ENCODE measurements around the gene EIF4E1B. TPM values are rescaled to one million over a fixed set of nuclear protein-coding genes. Genes with fewer than 3 reads are reported as not detected.

EIF4E1B gene
- total RNA-seq, 1 donor from 2014 or later = not detected

DNA sequence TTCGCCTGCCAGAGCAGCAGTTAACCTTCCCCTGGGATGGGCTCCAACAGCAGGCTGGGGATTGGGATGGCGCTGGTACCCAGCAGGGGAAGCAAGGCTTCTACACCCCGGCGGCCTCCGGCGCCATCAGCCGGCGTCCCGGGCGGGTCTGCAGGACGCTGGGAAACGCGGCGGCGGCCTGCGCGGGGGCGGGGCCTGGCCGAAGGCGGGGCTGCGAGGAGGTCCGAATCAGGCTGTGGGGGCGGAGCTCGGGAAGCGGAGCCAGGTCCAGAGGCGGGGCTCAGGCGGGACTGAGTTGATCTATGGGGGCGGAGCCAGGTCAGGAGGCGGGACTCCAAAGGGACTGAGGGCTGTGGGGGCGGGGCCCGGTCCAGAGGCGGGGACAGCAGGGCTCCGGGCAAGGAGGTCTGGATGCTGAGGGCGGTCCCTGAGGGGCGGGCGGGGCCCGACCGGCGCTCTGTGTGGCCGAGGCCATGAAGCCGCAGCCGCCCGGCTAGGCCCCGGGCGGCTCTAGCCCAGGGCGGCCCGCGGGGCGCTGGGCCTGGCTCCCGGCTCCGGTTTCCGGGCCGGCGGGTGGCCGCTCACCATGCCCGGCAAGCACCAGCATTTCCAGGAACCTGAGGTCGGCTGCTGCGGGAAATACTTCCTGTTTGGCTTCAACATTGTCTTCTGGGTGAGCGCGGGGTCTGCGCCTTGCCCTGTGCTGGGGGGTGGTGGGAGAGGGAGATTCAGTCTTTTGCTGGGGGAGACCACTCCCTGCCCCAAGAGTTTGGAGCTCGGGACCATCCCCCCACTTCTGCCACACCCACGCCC lies 16.8 kb downstream of the EIF4E1B start, which contains the start of gene TSPAN17:
TSPAN17 (plus strand) TSS at position 455 of the 813 bp plus-strand sequence; CDS start at position 587, 132 bp downstream.
- intact Hi-C loops (cut with micrococcal nuclease) = loop anchor here (1.0 to 5.0 kb wide), 4 partner anchors 16 to 360 kb away; partner anchors contain the start of genes EIF4E1B, GPRIN1, RNF44 and SNCB
- Mint-ChIP-seq H3K36me3 (ENCODE audit: low read depth) (peaks cover 10% of the 10 kb centered on the region), H3K4me3 (ENCODE audit: low read depth) (peak within 1 kb of the TSS; percentile 82), H3K27ac (peak within 1 kb of the TSS; percentile 86), H3K9me3 (no peaks in the 10 kb centered on the region), H3K4me1 (ENCODE audit: low read depth) (peaks cover 35% of the 10 kb centered on the region), H3K27me3 (ENCODE audit: low read depth) (no peaks in the 10 kb centered on the region)
- peak; percentile 99 for DNase-seq (ENCODE audit: low spot score)

DNA sequence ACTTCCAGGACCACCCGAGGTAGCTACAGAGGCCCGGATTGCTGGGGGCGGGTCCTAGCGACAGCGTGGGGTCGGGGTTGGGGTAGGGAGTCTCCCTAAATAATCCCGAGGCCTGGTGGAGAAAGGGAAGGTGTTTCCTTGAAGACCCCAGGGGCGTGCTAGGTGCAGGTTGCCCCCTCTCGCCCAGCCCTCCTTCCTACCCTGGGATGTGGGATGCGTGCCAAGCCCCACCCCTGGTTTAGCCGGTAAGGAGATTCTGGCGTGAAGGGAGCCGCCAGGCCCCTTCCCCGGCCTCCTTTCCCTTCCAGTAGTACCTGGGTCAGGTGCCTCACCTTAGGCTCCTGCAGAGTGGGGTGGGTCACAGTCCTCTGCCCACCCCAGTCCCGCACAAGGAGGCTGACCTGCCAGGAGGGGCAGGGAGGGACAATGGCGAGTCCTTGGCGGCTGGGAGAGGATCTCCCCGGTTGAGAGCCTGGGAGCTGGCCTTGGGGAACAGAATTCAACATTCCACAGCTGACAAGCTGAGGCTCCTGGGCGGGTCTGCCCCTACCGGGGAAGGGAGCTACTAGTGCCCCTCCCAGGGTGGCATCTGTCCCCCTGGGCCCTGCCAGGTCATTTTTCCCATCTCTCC lies 17.5 kb downstream of the EIF4E1B start:
- intact Hi-C loops (cut with micrococcal nuclease) = loop anchor here (1.0 to 5.0 kb wide), 4 partner anchors 17 to 359 kb away; partner anchors contain the start of genes EIF4E1B, GPRIN1, RNF44 and SNCB
- peaks cover 39% of the 10 kb centered on the region for H3K4me1 Mint-ChIP-seq (ENCODE audit: low read depth)

DNA sequence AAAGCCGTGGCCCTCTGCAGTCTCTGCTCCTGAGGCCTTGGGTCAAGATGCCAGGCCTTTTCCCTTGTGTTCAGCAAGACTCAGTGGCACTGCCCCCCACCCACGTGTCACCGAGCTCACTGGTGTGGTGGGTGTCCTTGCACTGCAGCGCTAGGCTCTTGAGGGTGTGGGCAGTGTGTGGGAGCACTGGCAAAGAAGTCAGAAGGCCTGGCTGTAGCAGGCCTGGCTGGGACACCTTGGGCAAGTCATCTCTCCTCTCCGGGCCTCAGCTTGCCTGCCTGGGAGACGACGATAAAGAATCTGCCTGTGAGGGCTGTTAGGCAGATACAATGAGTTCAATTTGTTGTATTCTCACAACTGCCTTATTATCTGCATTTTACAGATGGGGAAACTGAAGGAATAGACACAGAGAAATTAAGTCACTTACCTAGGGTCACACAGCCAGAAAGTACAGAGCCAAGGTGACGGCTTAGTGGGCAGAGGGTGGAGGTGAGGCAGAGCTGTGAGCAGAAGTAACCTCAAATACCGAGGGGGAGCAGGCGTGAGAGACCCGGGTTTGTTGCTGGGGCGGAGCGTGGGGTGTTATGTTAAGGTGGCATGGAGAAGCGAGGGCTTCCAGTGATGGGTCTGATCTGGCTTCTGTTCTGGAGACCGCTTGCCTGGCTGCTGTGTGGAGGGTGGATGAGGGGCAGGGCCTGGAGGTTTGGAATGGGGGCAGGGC lies 18.2 kb downstream of the EIF4E1B start:
- H3K4me1 Mint-ChIP-seq (ENCODE audit: low read depth) = peaks cover 45% of the 10 kb centered on the region
- intact Hi-C loops (cut with micrococcal nuclease) = loop anchor here (5.0 kb wide), 2 partner anchors 36 to 359 kb away; partner anchors contain the start of genes GPRIN1 and UIMC1
- no peaks in the 10 kb centered on the region for H3K27me3 Mint-ChIP-seq (ENCODE audit: low read depth)
- peaks cover 16% of the 10 kb centered on the region for H3K36me3 Mint-ChIP-seq (ENCODE audit: low read depth)
- no peak for DNase-seq (ENCODE audit: low spot score)
- H3K4me3 Mint-ChIP-seq (ENCODE audit: low read depth) = peak overlapping the region; percentile 82
- H3K27ac Mint-ChIP-seq = peak overlapping the region; percentile 13
- H3K9me3 Mint-ChIP-seq = no peaks in the 10 kb centered on the region

More for the DNA sequence above, 17.5 kb downstream of the EIF4E1B start:
- H3K4me3 Mint-ChIP-seq (ENCODE audit: low read depth) = peak overlapping the region; percentile 82
- H3K36me3 Mint-ChIP-seq (ENCODE audit: low read depth) = peaks cover 10% of the 10 kb centered on the region
- H3K27ac Mint-ChIP-seq = peak overlapping the region; percentile 69
- DNase-seq (ENCODE audit: low spot score) = no peak
- H3K27me3 Mint-ChIP-seq (ENCODE audit: low read depth) = no peaks in the 10 kb centered on the region
- H3K9me3 Mint-ChIP-seq = no peaks in the 10 kb centered on the region

DNA sequence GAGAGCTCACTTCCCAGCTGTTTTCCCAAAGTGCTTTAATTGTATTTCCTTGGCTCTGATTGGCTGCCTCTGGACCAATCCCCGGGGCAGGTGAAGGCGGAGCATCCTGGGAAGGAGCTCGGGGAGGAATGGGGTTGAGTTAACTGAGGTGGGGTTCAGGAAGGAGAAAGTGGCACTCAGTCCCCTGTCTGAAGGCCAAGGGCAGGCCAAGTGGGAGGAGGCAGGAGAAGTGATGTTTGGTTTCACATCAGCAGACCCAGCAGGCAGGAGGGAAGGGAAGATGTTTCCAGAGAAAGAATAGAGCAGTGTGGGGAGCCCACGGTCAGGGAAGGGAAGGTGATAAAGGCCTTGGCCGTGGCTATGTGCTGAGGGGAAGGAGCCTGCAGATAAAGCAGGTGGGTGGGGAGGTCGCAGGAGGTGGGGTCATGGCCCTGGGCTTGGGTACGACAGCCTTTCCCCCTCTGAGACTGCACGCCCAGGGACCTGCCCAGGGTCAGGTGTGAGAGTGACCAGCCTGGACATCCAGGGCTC lies 19.9 kb downstream of the EIF4E1B start:
- DNase-seq (ENCODE audit: low spot score) = no peak
- H3K4me1 Mint-ChIP-seq (ENCODE audit: low read depth) = peaks cover 48% of the 10 kb centered on the region
- no peaks in the 10 kb centered on the region for H3K27me3 Mint-ChIP-seq (ENCODE audit: low read depth)
- H3K27ac Mint-ChIP-seq = no peak overlapping the region
- H3K9me3 Mint-ChIP-seq = no peaks in the 10 kb centered on the region
- intact Hi-C loops (cut with micrococcal nuclease) = no loop called here
- H3K4me3 Mint-ChIP-seq (ENCODE audit: low read depth) = no peak overlapping the region
- H3K36me3 Mint-ChIP-seq (ENCODE audit: low read depth) = peaks cover 24% of the 10 kb centered on the region

DNA sequence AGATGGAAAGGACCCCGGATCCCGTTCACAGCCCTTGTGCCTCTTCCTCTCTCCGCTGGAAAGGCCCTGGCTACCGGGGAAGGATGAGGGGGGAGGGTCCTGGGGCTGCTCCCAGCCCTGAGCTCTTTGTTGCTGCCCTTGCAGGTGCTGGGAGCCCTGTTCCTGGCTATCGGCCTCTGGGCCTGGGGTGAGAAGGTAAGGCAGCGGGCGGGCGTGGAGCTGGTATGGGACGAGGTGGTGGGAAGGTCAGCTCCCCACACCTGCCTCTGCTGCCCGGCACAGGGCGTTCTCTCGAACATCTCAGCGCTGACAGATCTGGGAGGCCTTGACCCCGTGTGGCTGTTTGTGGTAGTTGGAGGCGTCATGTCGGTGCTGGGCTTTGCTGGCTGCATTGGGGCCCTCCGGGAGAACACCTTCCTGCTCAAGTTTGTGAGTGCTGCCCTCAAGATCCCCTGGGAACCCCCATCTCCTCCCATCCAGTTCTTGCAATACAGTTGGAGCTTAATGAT lies 21.1 kb downstream of the EIF4E1B start:
- H3K27me3 Mint-ChIP-seq (ENCODE audit: low read depth) = no peaks in the 10 kb centered on the region
- peaks cover 29% of the 10 kb centered on the region for H3K36me3 Mint-ChIP-seq (ENCODE audit: low read depth)
- H3K27ac Mint-ChIP-seq = no peak overlapping the region
- no peaks in the 10 kb centered on the region for H3K9me3 Mint-ChIP-seq
- H3K4me1 Mint-ChIP-seq (ENCODE audit: low read depth) = peaks cover 41% of the 10 kb centered on the region
- intact Hi-C loops (cut with micrococcal nuclease) = no loop called here
- H3K4me3 Mint-ChIP-seq (ENCODE audit: low read depth) = no peak overlapping the region
- no peak for DNase-seq (ENCODE audit: low spot score)

DNA sequence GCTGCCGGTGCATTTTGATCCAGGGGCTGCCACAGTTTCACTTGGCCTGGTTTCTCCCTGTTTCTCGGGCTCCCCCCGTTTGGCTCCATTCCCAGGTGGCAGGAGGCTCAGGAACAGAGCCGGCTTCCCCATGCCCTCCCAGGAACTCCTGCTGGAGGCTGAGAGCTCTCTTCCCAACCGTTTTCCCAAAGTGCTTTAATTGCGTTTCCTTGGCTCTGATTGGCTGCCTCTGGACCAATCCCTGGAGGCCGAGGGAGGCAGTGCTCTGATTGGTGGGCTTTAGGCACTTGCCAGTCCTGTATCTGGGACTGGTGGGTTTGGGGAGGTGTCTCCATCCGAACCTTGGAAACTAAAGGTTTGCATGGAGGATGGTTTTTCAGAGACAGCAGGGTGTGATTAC lies 21.7 kb downstream of the EIF4E1B start:
- Mint-ChIP-seq H3K4me3 (ENCODE audit: low read depth) (no peak overlapping the region), H3K36me3 (ENCODE audit: low read depth) (peaks cover 29% of the 10 kb centered on the region), H3K27ac (no peak overlapping the region), H3K9me3 (no peaks in the 10 kb centered on the region), H3K27me3 (ENCODE audit: low read depth) (no peaks in the 10 kb centered on the region), H3K4me1 (ENCODE audit: low read depth) (peaks cover 37% of the 10 kb centered on the region)
- DNase-seq (ENCODE audit: low spot score) = no peak
- intact Hi-C loops (cut with micrococcal nuclease) = no loop called here

DNA sequence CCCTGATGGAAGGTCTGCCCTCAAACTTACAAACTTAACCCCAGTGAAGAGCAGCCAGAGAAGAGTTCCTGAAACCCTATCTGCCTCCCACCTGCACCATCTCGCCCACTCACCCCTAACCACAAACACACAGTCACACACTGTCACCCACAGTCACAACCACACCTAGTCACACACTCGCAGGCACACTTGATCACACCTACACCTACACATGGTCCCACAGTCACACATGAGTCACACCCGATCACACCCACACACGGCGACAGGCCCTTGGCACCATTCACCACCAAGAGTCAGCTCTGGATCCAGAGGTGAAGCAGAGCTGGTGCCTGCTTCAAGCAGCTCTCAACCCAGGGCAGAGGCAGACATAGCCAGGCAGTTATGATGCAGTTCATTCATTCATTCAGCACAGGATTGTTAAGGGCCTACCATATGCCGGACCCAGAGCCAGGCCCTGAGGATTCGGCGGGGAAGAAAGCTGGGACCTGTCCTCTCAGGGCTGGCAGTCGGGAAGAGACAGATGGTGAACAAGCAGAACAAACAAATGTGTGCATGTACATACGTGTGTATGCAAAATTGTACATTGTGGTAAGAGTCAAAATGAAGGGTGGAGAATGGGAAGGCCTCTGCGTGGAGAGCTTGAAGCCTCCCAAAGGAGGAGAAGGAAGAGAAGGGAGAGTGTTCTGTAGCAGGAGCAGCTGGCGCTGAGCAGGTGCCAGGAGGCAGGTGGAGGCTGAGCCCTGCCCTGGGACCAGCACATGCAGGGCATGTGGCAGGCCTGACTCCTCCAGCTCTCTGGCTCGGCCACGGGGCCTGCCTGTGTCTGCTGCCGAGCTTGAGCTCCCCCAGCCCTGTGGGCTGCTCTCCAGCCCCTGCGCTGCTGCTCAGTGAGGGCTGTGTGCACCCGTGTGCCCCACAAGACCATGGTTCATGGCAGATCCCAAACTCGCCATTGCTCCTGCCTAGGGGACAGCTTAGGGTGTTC lies 23.2 kb downstream of the EIF4E1B start:
- H3K9me3 Mint-ChIP-seq = no peaks in the 10 kb centered on the region
- DNase-seq (ENCODE audit: low spot score) = no peak
- H3K36me3 Mint-ChIP-seq (ENCODE audit: low read depth) = peaks cover 31% of the 10 kb centered on the region
- H3K27me3 Mint-ChIP-seq (ENCODE audit: low read depth) = no peaks in the 10 kb centered on the region
- peak overlapping the region; percentile 63 for H3K27ac Mint-ChIP-seq
- H3K4me3 Mint-ChIP-seq (ENCODE audit: low read depth) = peak overlapping the region; percentile 0
- intact Hi-C loops (cut with micrococcal nuclease) = no loop called here
- peaks cover 40% of the 10 kb centered on the region for H3K4me1 Mint-ChIP-seq (ENCODE audit: low read depth)

DNA sequence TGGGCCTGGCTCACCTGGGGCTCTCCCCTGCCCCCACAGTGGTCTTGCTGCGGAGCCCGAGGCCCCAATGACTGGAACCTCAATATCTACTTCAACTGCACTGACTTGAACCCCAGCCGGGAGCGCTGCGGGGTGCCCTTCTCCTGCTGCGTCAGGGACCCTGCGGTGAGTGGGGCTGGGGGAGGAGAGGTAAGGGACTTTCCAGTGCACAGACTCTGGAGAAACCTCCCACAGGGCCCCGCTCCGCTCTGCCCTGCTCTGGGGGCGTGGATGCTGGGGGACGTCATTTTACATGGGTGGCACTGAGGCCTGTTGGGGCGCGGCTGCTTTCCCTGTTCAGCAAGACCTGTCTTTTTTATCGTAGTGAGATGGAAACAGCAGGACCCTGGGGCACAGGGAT lies 24.4 kb downstream of the EIF4E1B start:
- H3K4me1 Mint-ChIP-seq (ENCODE audit: low read depth) = peaks cover 38% of the 10 kb centered on the region
- no peak overlapping the region for H3K4me3 Mint-ChIP-seq (ENCODE audit: low read depth)

DNA sequence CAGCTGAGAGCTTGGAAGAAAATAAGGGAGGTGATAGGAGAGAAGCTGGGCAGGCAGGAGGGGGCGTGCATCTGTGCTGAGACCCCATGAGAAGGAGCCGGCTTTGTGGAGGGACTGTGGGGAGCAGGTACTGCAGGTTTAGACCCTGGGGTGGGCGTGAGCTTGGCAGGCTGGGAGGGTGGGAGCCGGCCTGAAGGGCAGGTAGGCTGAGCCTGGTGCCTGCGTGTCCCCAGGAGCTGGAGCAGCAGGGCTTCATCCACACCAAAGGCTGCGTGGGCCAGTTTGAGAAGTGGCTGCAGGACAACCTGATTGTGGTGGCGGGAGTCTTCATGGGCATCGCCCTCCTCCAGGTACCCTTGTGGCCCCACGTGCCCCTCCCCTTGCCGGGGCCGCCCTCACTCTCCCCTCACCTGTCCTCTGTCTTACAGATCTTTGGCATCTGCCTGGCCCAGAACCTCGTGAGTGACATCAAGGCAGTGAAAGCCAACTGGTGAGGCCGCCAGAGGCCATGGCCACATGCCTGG lies 26.1 kb downstream of the EIF4E1B start:
- no peak overlapping the region for H3K27ac Mint-ChIP-seq
- H3K9me3 Mint-ChIP-seq = no peaks in the 10 kb centered on the region
- peaks cover 34% of the 10 kb centered on the region for H3K4me1 Mint-ChIP-seq (ENCODE audit: low read depth)
- DNase-seq (ENCODE audit: low spot score) = no peak
- H3K27me3 Mint-ChIP-seq (ENCODE audit: low read depth) = no peaks in the 10 kb centered on the region
- H3K4me3 Mint-ChIP-seq (ENCODE audit: low read depth) = no peak overlapping the region
- peaks cover 24% of the 10 kb centered on the region for H3K36me3 Mint-ChIP-seq (ENCODE audit: low read depth)
- intact Hi-C loops (cut with micrococcal nuclease) = no loop called here

More for the DNA sequence above, 24.4 kb downstream of the EIF4E1B start:
- DNase-seq (ENCODE audit: low spot score) = no peak
- Mint-ChIP-seq H3K27me3 (ENCODE audit: low read depth) (no peaks in the 10 kb centered on the region), H3K27ac (no peak overlapping the region), H3K36me3 (ENCODE audit: low read depth) (peaks cover 29% of the 10 kb centered on the region), H3K9me3 (no peaks in the 10 kb centered on the region)
- intact Hi-C loops (cut with micrococcal nuclease) = no loop called here

DNA sequence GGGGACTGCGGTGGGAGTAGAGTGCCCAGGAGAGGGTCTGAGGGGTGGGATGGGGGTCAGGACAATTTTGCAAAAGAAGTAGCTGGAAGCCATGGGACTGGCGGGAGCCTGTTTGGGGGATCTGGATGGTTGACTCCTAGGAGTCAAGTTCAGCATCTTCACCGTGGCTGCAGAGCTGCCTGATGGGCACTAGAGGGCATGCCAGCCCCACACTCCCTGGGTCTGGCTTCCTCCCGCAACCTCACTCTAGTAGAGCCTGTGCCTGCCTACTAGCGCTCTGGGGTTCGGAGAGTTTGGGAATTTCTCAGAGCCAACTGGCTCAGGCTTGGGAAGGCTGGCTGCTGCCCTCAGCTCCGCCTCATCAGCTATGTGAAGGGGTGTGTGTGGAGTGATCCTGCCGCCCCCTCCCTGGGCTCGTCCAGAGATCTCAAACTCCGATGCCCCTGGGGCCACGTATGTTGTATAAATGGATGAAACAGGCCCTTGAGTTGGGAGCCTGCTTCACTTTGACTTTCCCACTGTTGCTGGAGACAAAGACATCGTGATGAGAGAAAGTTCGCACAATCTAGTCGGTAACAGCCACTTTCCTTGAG lies 27.6 kb downstream of the EIF4E1B start:
- Mint-ChIP-seq H3K36me3 (ENCODE audit: low read depth) (peaks cover 23% of the 10 kb centered on the region), H3K27ac (no peak overlapping the region), H3K4me3 (ENCODE audit: low read depth) (peak overlapping the region; percentile 34), H3K4me1 (ENCODE audit: low read depth) (peaks cover 26% of the 10 kb centered on the region), H3K9me3 (no peaks in the 10 kb centered on the region), H3K27me3 (ENCODE audit: low read depth) (no peaks in the 10 kb centered on the region)
- intact Hi-C loops (cut with micrococcal nuclease) = no loop called here
- peak; percentile 52 for DNase-seq (ENCODE audit: low spot score)

All from activated T-helper 2 cell treated with anti-CD3 and anti-CD28 coated beads, Interferon-gamma antibody, Interleukin-2, Interleukin-4, amounts not matched to agents 10 μg/mL and 5 μg/mL and 100 μg/mL, durations not matched to agents 14 hours and 24 hours and 36 hours (primary cell).